GM12875 (cell line): ENCODE data around the gene PRKAR1A.

Experiments used
- H3K4me3 ChIP-seq: one replicate; pipeline ENCODE4 v1.5.1; 2011; ENCODE audit warnings: low read depth, low read length, control low read depth
- CTCF ChIP-seq: IDR thresholded peaks from 2 replicates; pipeline ENCODE4 v1.5.1; 2011; ENCODE audit warnings: low read depth, mild to moderate bottlenecking, control low read depth, inconsistent platforms, low read length, moderate library complexity, borderline replicate concordance; ENCODE audit not compliant: insufficient read depth

PRKAR1A gene

GRCh38 chr17:68587026-68587425 lies 74.8 kb downstream of the PRKAR1A start:
- no peak for TF ChIP-seq CTCF
- H3K4me3 ChIP-seq: no peak overlapping the region

- H3K4me3 ChIP-seq: no peak overlapping the region
- TF ChIP-seq CTCF: no peak
These were observed 75.6 kb downstream of the PRKAR1A start for GRCh38 chr17:68587847-68588246.

- no peak overlapping the region for H3K4me3 ChIP-seq
- no peak for TF ChIP-seq CTCF
These were observed 76.1 kb downstream of the PRKAR1A start for GRCh38 chr17:68588362-68588761.

GRCh38 chr17:68589086-68589485 lies 76.9 kb downstream of the PRKAR1A start:
- H3K4me3 ChIP-seq: no peak overlapping the region
- no peak for TF ChIP-seq CTCF

GRCh38 chr17:68591583-68591982 lies 79.4 kb downstream of the PRKAR1A start:
- TF ChIP-seq CTCF: no peak
- no peak overlapping the region for H3K4me3 ChIP-seq

GRCh38 chr17:68592009-68592408 lies 79.8 kb downstream of the PRKAR1A start:
- no peak overlapping the region for H3K4me3 ChIP-seq
- TF ChIP-seq CTCF: no peak

- no peak overlapping the region for H3K4me3 ChIP-seq
- no peak for TF ChIP-seq CTCF
These were observed 80.7 kb downstream of the PRKAR1A start for GRCh38 chr17:68592682-68593641.
